Upper lobe of right lung (tissue), 1 donor: ENCODE measurements around the gene ATP8A1. TPM values are rescaled to one million over a fixed set of nuclear protein-coding genes. Genes with fewer than 3 reads are reported as not detected.

ENCODE experiments used
- ATAC-seq: fragments of 200-7000 bp; cut with Tn5 transposase; one replicate; pipeline ENCODE4 v1.9.1; 2020; ENCODE audit warnings: mild to moderate bottlenecking, moderate library complexity
- DNase-seq: peaks from one replicate; pipeline ENCODE4 v3.0.0-alpha.2; 2020
- H3K27ac ChIP-seq: fragments of 200-600 bp; one replicate; pipeline ENCODE4 v1.8.0; 2022
- H3K27me3 ChIP-seq: fragments of 200-600 bp; one replicate; pipeline ENCODE4 v1.8.0; 2022; ENCODE audit warnings: mild to moderate bottlenecking
- H3K36me3 ChIP-seq: fragments of 200-600 bp; one replicate; pipeline ENCODE4 v1.8.0; 2022
- H3K4me1 ChIP-seq: fragments of 200-600 bp; one replicate; pipeline ENCODE4 v1.8.0; 2022
- H3K4me3 ChIP-seq: fragments of 200-600 bp; one replicate; pipeline ENCODE4 v1.8.0; 2022; ENCODE audit warnings: mild to moderate bottlenecking
- H3K9me3 ChIP-seq: fragments of 200-600 bp; one replicate; pipeline ENCODE4 v1.8.0; 2022
- CTCF ChIP-seq: fragments of 200-600 bp; IDR thresholded peaks from one replicate; pipeline ENCODE4 v1.8.0; 2022; ENCODE audit warnings: antibody characterized with exemption
- intact Hi-C: fragments of 100-400 bp; cut with DNase I; formaldehyde crosslinking; loops from one replicate; pipeline ENCODE4 v1.11.0; 2022
- total RNA-seq: library from RNA; stranded (reverse); fragmentation: NEBNext Ultra II Directional; extraction: Animal tissue kit (Norgen Biotek cat#: 25700); gene quantifications from one replicate; pipeline ENCODE4 v1.2.1, GENCODE V29; 2021
- donor health status: DM: no; HTN: yes; CAD: no; lungs with severe emphysema.

ATP8A1 gene
- total RNA-seq, 1 donor from 2014 or later = 79.3 TPM

GRCh38 chr4:42454755-42455420, 202.0 kb downstream of the ATP8A1 start:
- intact Hi-C loops = no loop called here
- H3K4me1 ChIP-seq = no peaks in the 10 kb centered on the region

DNA sequence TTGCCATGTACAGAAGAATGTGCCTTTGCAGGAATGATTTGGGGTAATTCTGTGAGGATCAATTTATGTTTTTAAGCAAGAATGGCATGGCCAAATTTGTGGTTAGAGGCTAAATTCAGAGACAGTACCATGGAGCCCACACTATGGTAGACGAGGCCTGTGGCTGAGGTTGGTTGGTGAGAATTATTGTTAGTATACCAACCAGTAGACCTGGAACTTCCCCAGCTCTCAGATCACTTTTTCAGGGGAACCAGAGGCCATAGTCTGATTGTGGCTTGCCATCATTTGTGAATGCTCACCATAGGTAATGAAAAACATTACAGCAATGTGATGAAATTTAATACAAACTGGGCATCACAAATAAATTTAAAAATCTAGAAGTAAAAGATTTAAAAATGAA, 203.3 kb downstream of the ATP8A1 start:
- Histone ChIP-seq H3K27ac (no peak overlapping the region), H3K27me3 (no peaks in the 10 kb centered on the region), H3K36me3 (peaks cover 9% of the 10 kb centered on the region), H3K4me3 (no peak overlapping the region), H3K9me3 (no peaks in the 10 kb centered on the region), H3K4me1 (no peaks in the 10 kb centered on the region)
- ATAC-seq (no peak), DNase-seq (no peak)
- intact Hi-C loops = no loop called here
- TF ChIP-seq CTCF = no peak

More at GRCh38 chr4:42454755-42455420, 202.0 kb downstream of the ATP8A1 start:
- no peak for TF ChIP-seq CTCF
- Histone ChIP-seq H3K27me3 (no peaks in the 10 kb centered on the region), H3K36me3 (peaks cover 9% of the 10 kb centered on the region), H3K27ac (no peak overlapping the region), H3K9me3 (no peaks in the 10 kb centered on the region), H3K4me3 (no peak overlapping the region)
- no peak for DNase-seq
- no peak for ATAC-seq

DNA sequence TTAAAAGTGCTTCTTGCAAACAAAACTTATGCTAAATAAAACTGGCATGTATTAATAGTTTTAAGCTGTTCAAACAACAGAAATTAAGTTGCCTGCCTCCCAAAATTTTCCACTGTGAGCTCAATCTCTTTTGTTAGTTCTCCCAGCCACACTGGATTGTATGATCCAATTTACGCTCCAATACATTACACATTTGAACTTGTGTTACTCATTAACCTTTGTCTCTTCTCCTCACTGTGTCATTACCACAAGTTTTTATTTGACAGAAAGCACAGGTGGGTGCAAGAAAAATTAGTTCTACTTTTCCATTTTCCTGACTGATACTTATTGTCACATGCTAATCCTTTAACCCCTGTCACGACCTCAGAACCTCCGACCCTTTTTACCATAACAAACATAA, 204.1 kb downstream of the ATP8A1 start:
- H3K27ac ChIP-seq = no peak overlapping the region
- H3K36me3 ChIP-seq = peaks cover 9% of the 10 kb centered on the region
- H3K27me3 ChIP-seq = no peaks in the 10 kb centered on the region
- no peaks in the 10 kb centered on the region for H3K4me1 ChIP-seq
- ATAC-seq (no peak), DNase-seq (no peak)
- H3K9me3 ChIP-seq = no peaks in the 10 kb centered on the region
- intact Hi-C loops = no loop called here
- H3K4me3 ChIP-seq = no peak overlapping the region
- no peak for TF ChIP-seq CTCF

DNA sequence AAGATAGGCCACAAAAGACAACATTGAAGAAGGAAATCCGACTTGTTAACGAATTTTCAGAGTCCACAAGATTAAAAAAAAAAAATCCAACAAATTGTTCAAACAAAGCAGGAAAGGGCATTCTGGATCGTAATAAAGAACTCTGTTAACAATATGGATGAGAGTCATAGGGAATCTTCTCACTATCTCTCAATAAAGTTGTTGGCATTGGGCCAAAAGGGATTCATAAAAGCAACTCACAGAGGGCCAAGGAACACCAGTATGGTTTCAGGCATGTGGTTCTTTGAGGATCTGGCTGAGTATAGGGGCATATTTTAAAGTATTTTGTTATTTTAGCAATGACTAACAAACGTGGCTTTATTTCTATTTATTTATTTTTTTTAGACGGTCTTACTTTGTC, 210.1 kb downstream of the ATP8A1 start:
- H3K4me1 ChIP-seq = no peaks in the 10 kb centered on the region
- H3K27ac ChIP-seq = no peak overlapping the region
- intact Hi-C loops = no loop called here
- H3K27me3 ChIP-seq = no peaks in the 10 kb centered on the region
- peaks cover 16% of the 10 kb centered on the region for H3K36me3 ChIP-seq
- TF ChIP-seq CTCF = no peak
- H3K4me3 ChIP-seq = no peak overlapping the region
- H3K9me3 ChIP-seq = no peaks in the 10 kb centered on the region
- no peak for DNase-seq
- ATAC-seq = no peak

- no peak overlapping the region for H3K27ac ChIP-seq
- H3K4me3 ChIP-seq = no peak overlapping the region
- H3K36me3 ChIP-seq = peaks cover 16% of the 10 kb centered on the region
- no peaks in the 10 kb centered on the region for H3K27me3 ChIP-seq
- no peaks in the 10 kb centered on the region for H3K4me1 ChIP-seq
- no peaks in the 10 kb centered on the region for H3K9me3 ChIP-seq
- ATAC-seq (no peak), DNase-seq (no peak)
- intact Hi-C loops = no loop called here
- TF ChIP-seq CTCF = no peak
Measured at GRCh38 chr4:42445038-42445437, 211.9 kb downstream of the ATP8A1 start.

DNA sequence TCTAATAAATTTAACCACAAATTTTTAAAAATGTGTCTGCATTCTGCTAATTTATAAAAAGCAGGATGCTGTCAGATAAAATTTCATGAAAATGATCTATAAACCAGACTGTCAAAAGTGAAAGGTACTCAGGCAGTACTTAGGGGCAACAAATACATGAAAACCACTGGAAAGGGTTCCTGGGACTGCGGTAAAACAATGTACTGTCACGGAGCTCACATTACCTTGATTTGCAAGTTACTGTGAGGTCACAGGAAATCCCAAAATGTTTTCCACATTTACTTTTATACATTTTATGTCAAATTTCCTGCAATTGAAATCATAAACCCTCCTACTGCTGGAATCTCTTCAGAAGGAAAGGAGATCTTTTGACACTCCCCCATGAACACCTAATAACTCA, 214.3 kb downstream of the ATP8A1 start:
- TF ChIP-seq CTCF = no peak

More for the DNA sequence above, 214.3 kb downstream of the ATP8A1 start:
- no peak for ATAC-seq
- no peaks in the 10 kb centered on the region for H3K27me3 ChIP-seq
- DNase-seq = no peak
- no peak overlapping the region for H3K27ac ChIP-seq
- intact Hi-C loops = no loop called here
- H3K4me3 ChIP-seq = no peak overlapping the region
- H3K36me3 ChIP-seq = peaks cover 16% of the 10 kb centered on the region
- H3K9me3 ChIP-seq = no peaks in the 10 kb centered on the region
- H3K4me1 ChIP-seq = no peaks in the 10 kb centered on the region
